Endothelial cell of umbilical vein (primary cell): ENCODE data around the gene SSPN. TPM values are rescaled to one million over a fixed set of nuclear protein-coding genes. Genes with fewer than 3 reads are reported as not detected.

Source experiments
- BruUV-seq: library from RNA; stranded (reverse); fragments of 400-500 nt; replicated peaks from 2 replicates; lab custom pipeline; 2021; lab: Mats Ljungman, UMichigan
- CTCF ChIA-PET: fragments of 300-600, 350-600 bp; sonication (Branson Sonifier 250); formaldehyde crosslinking; loops from one replicate; lab custom pipeline; 2021; ENCODE audit warnings: antibody characterized with exemption, inconsistent platforms; lab: Charles Lee
- POLR2A ChIA-PET: fragments of 300-600, 350-600 bp; sonication (Branson Sonifier 250); formaldehyde crosslinking; loops from one replicate; lab custom pipeline; 2021; ENCODE audit warnings: antibody characterized with exemption, inconsistent platforms; lab: Charles Lee
- DNase-seq: peaks from one replicate; pipeline ENCODE4 v3.0.0-alpha.2; 2011; ENCODE audit warnings: low read depth, low spot score
- FAIRE-seq: peaks from 2 replicates; lab custom pipeline; 2011; peaks lifted over from hg19 to GRCh38; lab: Jason Lieb, UNC
- H2AFZ ChIP-seq: 2 replicates; pipeline ENCODE4 v1.6.0; 2012; ENCODE audit warnings: low read depth, low read length, control low read depth, inconsistent platforms
- H3K27ac ChIP-seq: 2 replicates; pipeline ENCODE4 v1.5.1; 2011; ENCODE audit warnings: low read depth, mild to moderate bottlenecking, control low read depth, low read length, moderate library complexity; ENCODE audit not compliant: insufficient read depth
- H3K27me3 ChIP-seq, 2 experiments: 2 replicates each; pipeline versions ENCODE4 v1.6.0 to v1.6.1; 2011; ENCODE audit warnings: low read length in 2 of 2, mixed read lengths in 1 of 2; ENCODE audit not compliant: control insufficient read depth in 2 of 2, insufficient read depth in 2 of 2
- H3K36me3 ChIP-seq, 2 experiments: 2 replicates in 1 of 2; 3 replicates in 1 of 2; pipeline ENCODE4 v1.5.1; 2011; ENCODE audit warnings: low read length in 2 of 2, mild to moderate bottlenecking in 1 of 2, moderate library complexity in 1 of 2; ENCODE audit not compliant: control insufficient read depth in 2 of 2, insufficient read depth in 2 of 2; ENCODE audit errors: extremely low read depth in 1 of 2
- H3K4me1 ChIP-seq: 3 replicates; pipeline ENCODE4 v1.5.1; 2011; ENCODE audit warnings: mild to moderate bottlenecking, low read length; ENCODE audit not compliant: control insufficient read depth, insufficient read depth; ENCODE audit errors: extremely low read depth
- H3K4me2 ChIP-seq: 2 replicates; pipeline ENCODE4 v1.6.1; 2011; ENCODE audit warnings: low read length, control low read depth, mixed read lengths; ENCODE audit not compliant: insufficient read depth
- H3K4me3 ChIP-seq, 3 experiments: fragments of 200-600 bp in 1 of 3; sonication (generic), shearing (Covaris generic) in 1 of 3; replicated peaks in 1 of 3; 2 replicates each; pipeline ENCODE4 v1.5.1; 2011 to 2016; ENCODE audit warnings: control low read depth in 3 of 3, low read length in 3 of 3, mild to moderate bottlenecking in 2 of 3, inconsistent platforms in 1 of 3, low read depth in 1 of 3, moderate library complexity in 1 of 3; ENCODE audit not compliant: insufficient read depth in 1 of 3
- H3K79me2 ChIP-seq: 2 replicates; pipeline ENCODE4 v1.6.0; 2012; ENCODE audit warnings: low read length, inconsistent platforms; ENCODE audit not compliant: control insufficient read depth, insufficient read depth
- H3K9ac ChIP-seq: replicated peaks from 2 replicates; pipeline ENCODE3; 2011; ENCODE audit warnings: low read length, control low read depth; ENCODE audit not compliant: insufficient read depth; ENCODE audit errors: extremely low read depth
- H3K9me1 ChIP-seq: replicated peaks from 3 replicates; pipeline ENCODE4 v1.6.0; 2011; ENCODE audit warnings: mild to moderate bottlenecking, low read length; ENCODE audit not compliant: control insufficient read depth, insufficient read depth; ENCODE audit errors: extremely low read depth
- H3K9me3 ChIP-seq: replicated peaks from 2 replicates; pipeline ENCODE4 v1.5.1; 2012; ENCODE audit warnings: low read length, inconsistent platforms; ENCODE audit not compliant: control insufficient read depth, insufficient read depth
- H4K20me1 ChIP-seq: replicated peaks from 2 replicates; pipeline ENCODE3; 2011; ENCODE audit warnings: mild to moderate bottlenecking, low read length; ENCODE audit not compliant: control insufficient read depth, insufficient read depth; ENCODE audit errors: extremely low read depth
- CTCF ChIP-seq, 2 donors: IDR thresholded peaks; 1 replicate in 1 of 2; 2 replicates in 1 of 2; pipeline ENCODE4 v1.5.1; 2011; ENCODE audit warnings: low read length in 2 of 2, mild to moderate bottlenecking in 2 of 2, moderate library complexity in 2 of 2, control low read depth in 1 of 2, inconsistent platforms in 1 of 2, low read depth in 1 of 2; ENCODE audit not compliant: insufficient read depth in 1 of 2; ENCODE audit errors: extremely low read depth in 1 of 2
- EZH2 ChIP-seq: IDR thresholded peaks from 2 replicates; pipeline ENCODE4 v1.6.1; 2012; ENCODE audit warnings: borderline replicate concordance, low read depth, mild to moderate bottlenecking, moderate library complexity, low read length, inconsistent platforms; ENCODE audit not compliant: severe bottlenecking
- FOS ChIP-seq: IDR thresholded peaks from 2 replicates; pipeline ENCODE4 v1.6.1; 2011; ENCODE audit warnings: mild to moderate bottlenecking, low read length, moderate library complexity, borderline replicate concordance; ENCODE audit not compliant: insufficient read depth
- GATA2 ChIP-seq: IDR thresholded peaks from 2 replicates; pipeline ENCODE4 v1.7.0; 2011; ENCODE audit warnings: low read depth, mild to moderate bottlenecking, moderate library complexity, mixed read lengths, low read length; ENCODE audit not compliant: insufficient read length, insufficient read depth
- JUN ChIP-seq: IDR thresholded peaks from 2 replicates; pipeline ENCODE4 v1.6.1; 2011; ENCODE audit warnings: borderline replicate concordance, low read depth; ENCODE audit not compliant: insufficient read length, insufficient read depth
- MAX ChIP-seq: IDR thresholded peaks from 2 replicates; pipeline ENCODE4 v1.6.1; 2011; ENCODE audit not compliant: insufficient read depth, insufficient read length
- MYC ChIP-seq: IDR thresholded peaks from one replicate; pipeline ENCODE4 v1.6.1; 2011; ENCODE audit warnings: mild to moderate bottlenecking, low read depth, low read length
- POLR2A ChIP-seq: IDR thresholded peaks from 2 replicates; pipeline ENCODE4 v1.6.1; 2012; ENCODE audit warnings: low read depth, mild to moderate bottlenecking, control low read depth, low read length
- POLR2AphosphoS5 ChIP-seq: IDR thresholded peaks from 2 replicates; pipeline ENCODE4 v1.6.1; 2012; ENCODE audit warnings: low read depth, mild to moderate bottlenecking, control low read depth, low read length, moderate library complexity; ENCODE audit not compliant: insufficient read depth
- dilution Hi-C: fragments of 300-500 bp; cut with MboI; formaldehyde crosslinking; loops from one replicate; pipeline ENCODE4 v1.15.0; 2019; ENCODE audit warnings: low sequenced_read_pairs; ENCODE audit not compliant: extremely low pct_ligation_motif_present
- intact Hi-C: fragments of 100-400 bp; cut with micrococcal nuclease; formaldehyde crosslinking; loops from one replicate; pipeline ENCODE4 v1.10.0; 2022
- polyA plus RNA-seq, 4 experiments: library from polyadenylated mRNA; depleted of rRNA in 3 of 4; stranded (reverse) in 3 of 4; unstranded in 1 of 4; fragments of >200 nt; gene quantifications; 2 replicates each; pipeline versions ENCODE4 v1.2.1 to v1.2.3, GENCODE V29; 2011 to 2012; ENCODE audit warnings: missing spikeins in 1 of 4
- total RNA-seq: library from RNA; stranded (reverse); gene quantifications from 2 replicates; pipeline ENCODE4 v1.2.3, GENCODE V29; 2021

SSPN gene
- total and polyA plus RNA-seq, 2 donors (not counting 3 experiments of a cell fraction or from before 2014, with no cell fraction given), result 1.3 to 2.1 TPM

- intact Hi-C loops, result loop anchor here (5.0 kb wide), 1 partner anchor 173 kb away; no protein-coding TSS in a partner anchor
- BruUV-seq, result no TSS peak
- no peak overlapping the region for H2AFZ ChIP-seq
- ChIA-PET CTCF (no interaction called here), POLR2A (no interaction called here)
- no peak overlapping the region for H3K9ac ChIP-seq
- H3K4me3 ChIP-seq, result no peak overlapping the region
- no peak overlapping the region for H3K4me2 ChIP-seq
- no peaks in the 10 kb centered on the region for H3K9me1 ChIP-seq
- no peak for DNase-seq
- H3K4me1 ChIP-seq, result peaks cover 7% of the 10 kb centered on the region
- H3K9me3 ChIP-seq, result no peaks in the 10 kb centered on the region
- no peak overlapping the region for H3K27ac ChIP-seq
- dilution Hi-C loops, result no loop called here
- H3K79me2 ChIP-seq, result no peaks in the 10 kb centered on the region
- no peaks in the 10 kb centered on the region for H4K20me1 ChIP-seq
- H3K36me3 ChIP-seq, result no peaks in the 10 kb centered on the region
- TF ChIP-seq MYC (no peak), EZH2 (no peak), CTCF (IDR thresholded peaks at IDR 0.05; ENCODE audit: extremely low read depth in 1 of 2, insufficient read depth in 1 of 2, low read depth in 1 of 2, low read length in 2 of 2) (no peak), FOS (no peak), MAX (no peak), POLR2A (no peak), JUN (no peak), POLR2AphosphoS5 (no peak), GATA2 (no peak)
- H3K27me3 ChIP-seq, result peaks cover 0 to 2% of the 10 kb centered on the region in 2 experiments
- no peak for FAIRE-seq
These were observed 99.6 kb downstream of the SSPN start for GRCh38 chr12:26295001-26295400.
